Astrocyte (in vitro differentiated cells and primary cell): Measurements from ENCODE around the gene EFCAB13. TPM values are rescaled to one million over a fixed set of nuclear protein-coding genes. Genes with fewer than 3 reads are reported as not detected.
"Not testable (repeated sequence)": the region's sequence is repeated elsewhere in the genome, so short reads cannot be mapped to it uniquely, and the experiment has no call there.

Experiments used
- DNase-seq: peaks from one replicate; pipeline ENCODE4 v3.0.0-alpha.2; 2010; ENCODE audit warnings: low read depth
- FAIRE-seq: peaks from 2 replicates; lab custom pipeline; 2011; peaks lifted over from hg19 to GRCh38; lab: Jason Lieb, UNC
- H2AFZ ChIP-seq: 2 replicates; pipeline ENCODE4 v1.6.0; 2012; ENCODE audit warnings: low read depth, low read length, inconsistent platforms
- H3K27ac ChIP-seq: 2 replicates; pipeline ENCODE4 v1.5.1; 2011; ENCODE audit warnings: low read depth, low read length, inconsistent platforms
- H3K27me3 ChIP-seq: 2 replicates; pipeline ENCODE4 v1.6.0; 2011; ENCODE audit warnings: low read length, inconsistent platforms; ENCODE audit not compliant: insufficient read depth
- H3K36me3 ChIP-seq: 2 replicates; pipeline ENCODE4 v1.5.1; 2011; ENCODE audit warnings: low read length, inconsistent platforms; ENCODE audit not compliant: insufficient read depth
- H3K4me1 ChIP-seq: 2 replicates; pipeline ENCODE4 v1.5.1; 2011; ENCODE audit warnings: low read length, inconsistent platforms; ENCODE audit not compliant: insufficient read depth
- H3K4me2 ChIP-seq: 2 replicates; pipeline ENCODE4 v1.6.0; 2012; ENCODE audit warnings: low read length, inconsistent platforms
- H3K4me3 ChIP-seq: 2 replicates; pipeline ENCODE4 v1.5.1; 2011; ENCODE audit warnings: low read depth, mild to moderate bottlenecking, low read length, inconsistent platforms; ENCODE audit not compliant: insufficient read depth
- H3K79me2 ChIP-seq: 2 replicates; pipeline ENCODE4 v1.6.0; 2012; ENCODE audit warnings: mild to moderate bottlenecking, low read length, inconsistent platforms; ENCODE audit not compliant: insufficient read depth
- H3K9ac ChIP-seq: 2 replicates; pipeline ENCODE4 v1.6.0; 2012; ENCODE audit warnings: mild to moderate bottlenecking, low read length, inconsistent platforms
- H3K9me3 ChIP-seq: 2 replicates; pipeline ENCODE4 v1.5.1; 2012; ENCODE audit warnings: low read depth, mild to moderate bottlenecking, low read length, inconsistent platforms; ENCODE audit not compliant: insufficient read depth
- H4K20me1 ChIP-seq: 2 replicates; pipeline ENCODE4 v1.6.0; 2012; ENCODE audit warnings: low read length, inconsistent platforms; ENCODE audit not compliant: insufficient read depth
- H3K27ac Mint-ChIP-seq: one replicate; pipeline ENCODE4 v1.8.0; 2021; ENCODE audit warnings: mild to moderate bottlenecking, mixed read lengths; ENCODE audit not compliant: unreplicated experiment
- H3K27me3 Mint-ChIP-seq: one replicate; pipeline ENCODE4 v1.8.0; 2021; ENCODE audit warnings: low read depth, mixed read lengths; ENCODE audit not compliant: unreplicated experiment
- H3K36me3 Mint-ChIP-seq: one replicate; pipeline ENCODE4 v1.8.0; 2021; ENCODE audit warnings: low read depth, mixed read lengths; ENCODE audit not compliant: unreplicated experiment
- H3K4me1 Mint-ChIP-seq: one replicate; pipeline ENCODE4 v1.8.0; 2021; ENCODE audit warnings: low read depth, mixed read lengths; ENCODE audit not compliant: unreplicated experiment
- H3K4me3 Mint-ChIP-seq: one replicate; pipeline ENCODE4 v1.8.0; 2021; ENCODE audit warnings: mild to moderate bottlenecking, moderate library complexity, mixed read lengths; ENCODE audit not compliant: unreplicated experiment
- H3K9me3 Mint-ChIP-seq: one replicate; pipeline ENCODE4 v1.8.0; 2021; ENCODE audit warnings: mild to moderate bottlenecking, mixed read lengths; ENCODE audit not compliant: unreplicated experiment
- CTCF ChIP-seq: IDR thresholded peaks from 2 replicates; pipeline ENCODE4 v1.5.1; 2011; ENCODE audit warnings: low read depth, mild to moderate bottlenecking, inconsistent platforms, low read length, moderate library complexity; ENCODE audit not compliant: insufficient read depth
- EZH2 ChIP-seq: IDR thresholded peaks from 2 replicates; pipeline ENCODE4 v1.6.1; 2012; ENCODE audit warnings: mild to moderate bottlenecking, low read length, inconsistent platforms; ENCODE audit not compliant: insufficient read depth
- total RNA-seq: library from RNA; stranded (reverse); gene quantifications from 2 replicates; pipeline ENCODE4 v1.2.1, GENCODE V29; 2021

Gene EFCAB13
- total RNA-seq, 1 donor from 2014 or later: 0.66 TPM

- Histone ChIP-seq H3K4me2 (peak overlapping the region; percentile 88), H3K9ac (peak overlapping the region; percentile 40)
- H3K36me3 Mint-ChIP-seq: peaks cover 7% of the 10 kb centered on the region
These were observed 99.9 kb downstream of the EFCAB13 start for GRCh38 chr17:47423406-47424295.

GRCh38 chr17:47425233-47425632, 101.5 kb downstream of the EFCAB13 start:
- not testable (repeated sequence) for H3K27ac Mint-ChIP-seq, H3K4me2 ChIP-seq, H3K4me1 ChIP-seq, H3K27ac ChIP-seq, H3K27me3 ChIP-seq, FAIRE-seq, H4K20me1 ChIP-seq, H3K36me3 ChIP-seq, H3K4me3 ChIP-seq, H3K9ac ChIP-seq, H3K9me3 ChIP-seq, H3K4me3 Mint-ChIP-seq, H3K79me2 ChIP-seq, H2AFZ ChIP-seq, H3K36me3 Mint-ChIP-seq, H3K4me1 Mint-ChIP-seq, DNase-seq
- Mint-ChIP-seq H3K9me3 (peaks cover 12% of the 10 kb centered on the region), H3K27me3 (peaks cover 15% of the 10 kb centered on the region)

More at GRCh38 chr17:47423406-47424295, 99.9 kb downstream of the EFCAB13 start:
- Histone ChIP-seq H3K27ac (no peak overlapping the region), H3K27me3 (no peaks in the 10 kb centered on the region), H3K4me3 (peak overlapping the region; percentile 56), H4K20me1 (no peaks in the 10 kb centered on the region), H2AFZ (peak overlapping the region; percentile 73), H3K36me3 (no peaks in the 10 kb centered on the region), H3K4me1 (no peaks in the 10 kb centered on the region), H3K79me2 (no peaks in the 10 kb centered on the region), H3K9me3 (no peaks in the 10 kb centered on the region)
- TF ChIP-seq CTCF: no peak
- peak; percentile 32 for TF ChIP-seq EZH2
- no peak for FAIRE-seq
- Mint-ChIP-seq H3K9me3 (peaks cover 12% of the 10 kb centered on the region), H3K4me1 (no peaks in the 10 kb centered on the region), H3K27me3 (peaks cover 15% of the 10 kb centered on the region), H3K27ac (no peak overlapping the region), H3K4me3 (peak overlapping the region; percentile 71)
- DNase-seq: peak; percentile 1

GRCh38 chr17:47425887-47426635, 102.3 kb downstream of the EFCAB13 start:
- not testable (repeated sequence) for H3K27ac ChIP-seq, H3K36me3 Mint-ChIP-seq, H3K4me3 Mint-ChIP-seq, H3K9me3 ChIP-seq, FAIRE-seq, H3K4me1 Mint-ChIP-seq, H4K20me1 ChIP-seq, H3K36me3 ChIP-seq, H3K27me3 ChIP-seq, H3K4me1 ChIP-seq, H3K4me2 ChIP-seq, H3K4me3 ChIP-seq, H3K27ac Mint-ChIP-seq, H3K9ac ChIP-seq, DNase-seq, H3K79me2 ChIP-seq, H2AFZ ChIP-seq
- peaks cover 12% of the 10 kb centered on the region for H3K9me3 Mint-ChIP-seq
- H3K27me3 Mint-ChIP-seq: peaks cover 15% of the 10 kb centered on the region
